Stimulated activated CD8-positive, alpha-beta memory T cell treated with anti-CD3 and anti-CD28 coated beads, Interleukin-15, amount 100 ng/mL, for 1 hour (primary cell): Measurements from ENCODE around the gene KCNA3.
A peak's percentile ranks its signal among the peaks of the same experiment; 100 is the strongest.

Source experiments
- DNase-seq: peaks from one replicate; pipeline ENCODE4 v3.0.0-alpha.2; 2020; ENCODE audit warnings: low read depth

Gene KCNA3

DNA sequence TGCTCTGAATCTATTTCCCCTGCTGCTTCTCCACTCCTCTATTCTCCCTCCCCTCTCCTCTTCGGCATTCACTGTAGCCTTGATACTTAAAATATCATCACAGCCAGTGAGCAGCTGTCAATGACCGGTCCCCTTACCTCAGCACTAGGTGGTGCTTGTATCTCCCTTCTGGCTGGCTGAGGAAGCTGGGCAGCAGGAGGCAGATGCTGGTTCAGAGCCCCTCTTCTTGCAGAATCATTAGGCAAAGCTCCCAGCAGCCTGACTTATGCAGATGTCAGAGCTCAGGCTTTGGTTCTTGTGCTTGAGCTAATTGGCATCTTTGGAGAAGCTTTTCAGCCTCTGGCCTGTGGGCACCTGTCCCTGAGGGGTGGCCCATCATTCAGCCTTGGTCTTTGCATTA lies 36.7 kb downstream of the KCNA3 start:
- no peak for DNase-seq

DNA sequence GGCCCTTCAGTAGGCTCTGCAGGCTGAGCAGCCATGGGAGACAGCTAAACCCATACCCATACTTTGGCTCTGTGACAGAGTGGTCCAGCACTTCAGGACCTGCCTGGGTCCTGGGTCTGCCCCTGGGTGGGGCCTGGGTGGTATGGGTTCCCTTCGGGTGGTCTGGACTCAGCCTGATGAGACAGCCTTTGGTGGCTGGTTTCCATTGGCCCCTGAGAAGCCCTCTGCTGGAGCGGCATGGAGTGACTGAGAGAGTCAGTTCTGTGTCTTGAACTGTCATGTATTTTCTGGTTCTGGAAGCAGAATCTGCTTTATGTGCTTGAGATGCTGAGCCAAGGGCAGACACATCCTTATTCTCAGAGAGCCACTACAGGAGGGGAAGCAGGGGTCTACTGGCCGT lies 37.3 kb downstream of the KCNA3 start:
- no peak for DNase-seq

DNA sequence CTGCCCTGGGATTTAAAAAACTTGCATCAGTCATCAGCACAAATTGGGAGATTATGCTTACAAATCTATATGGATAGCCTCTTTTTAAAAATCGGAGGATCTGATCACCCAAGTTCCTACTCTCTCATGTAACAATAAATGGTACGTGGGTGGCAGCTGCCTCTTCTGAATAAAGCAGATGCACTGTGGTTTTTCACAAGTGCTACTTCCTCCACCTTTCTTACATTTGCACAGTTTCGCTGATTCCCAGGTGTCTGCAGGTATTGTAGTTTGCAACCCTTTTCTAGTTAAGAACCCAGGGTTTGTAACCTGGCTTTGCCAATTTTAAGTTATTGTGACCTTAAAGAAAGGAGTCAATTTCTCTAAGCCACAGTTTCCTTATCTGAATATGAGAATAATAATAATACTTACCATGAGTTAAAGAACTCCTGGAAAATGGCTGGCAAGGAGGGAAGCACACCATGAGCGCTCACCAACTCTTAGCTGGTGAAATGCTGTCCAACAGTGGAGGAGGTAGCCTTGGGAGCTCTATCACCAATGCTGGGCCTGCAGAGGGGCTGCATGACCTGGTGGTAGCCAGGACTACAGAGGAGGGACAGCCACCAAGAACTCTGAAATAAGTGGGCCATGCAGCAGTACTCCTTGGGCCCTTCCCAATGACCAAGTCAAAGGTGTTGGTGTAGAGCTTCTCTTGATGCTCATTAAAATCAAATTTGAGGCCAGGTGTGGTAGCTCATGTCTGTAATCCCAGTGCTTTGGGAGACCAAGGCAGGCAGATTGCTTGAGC lies 38.4 kb downstream of the KCNA3 start:
- DNase-seq, result no peak

DNA sequence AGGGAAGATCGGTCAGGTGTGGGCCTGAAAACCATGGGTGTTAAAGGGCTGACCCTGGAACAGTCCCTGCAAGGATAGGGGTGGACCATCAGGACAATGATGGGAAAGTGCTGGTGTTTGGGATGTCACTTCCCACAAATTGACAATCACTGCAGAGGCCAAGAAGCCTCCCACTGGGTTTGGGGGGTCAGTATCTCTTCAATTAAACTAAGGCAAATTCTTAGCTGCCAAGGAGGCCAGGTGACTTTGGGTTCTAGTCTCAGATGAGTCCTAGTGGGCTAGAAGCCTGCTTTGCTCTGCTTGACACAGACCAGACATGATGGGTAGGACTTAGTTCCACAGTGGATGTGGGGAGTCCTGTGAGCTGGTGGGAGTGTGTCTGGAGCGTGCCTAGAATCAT lies 39.3 kb downstream of the KCNA3 start:
- no peak for DNase-seq

DNA sequence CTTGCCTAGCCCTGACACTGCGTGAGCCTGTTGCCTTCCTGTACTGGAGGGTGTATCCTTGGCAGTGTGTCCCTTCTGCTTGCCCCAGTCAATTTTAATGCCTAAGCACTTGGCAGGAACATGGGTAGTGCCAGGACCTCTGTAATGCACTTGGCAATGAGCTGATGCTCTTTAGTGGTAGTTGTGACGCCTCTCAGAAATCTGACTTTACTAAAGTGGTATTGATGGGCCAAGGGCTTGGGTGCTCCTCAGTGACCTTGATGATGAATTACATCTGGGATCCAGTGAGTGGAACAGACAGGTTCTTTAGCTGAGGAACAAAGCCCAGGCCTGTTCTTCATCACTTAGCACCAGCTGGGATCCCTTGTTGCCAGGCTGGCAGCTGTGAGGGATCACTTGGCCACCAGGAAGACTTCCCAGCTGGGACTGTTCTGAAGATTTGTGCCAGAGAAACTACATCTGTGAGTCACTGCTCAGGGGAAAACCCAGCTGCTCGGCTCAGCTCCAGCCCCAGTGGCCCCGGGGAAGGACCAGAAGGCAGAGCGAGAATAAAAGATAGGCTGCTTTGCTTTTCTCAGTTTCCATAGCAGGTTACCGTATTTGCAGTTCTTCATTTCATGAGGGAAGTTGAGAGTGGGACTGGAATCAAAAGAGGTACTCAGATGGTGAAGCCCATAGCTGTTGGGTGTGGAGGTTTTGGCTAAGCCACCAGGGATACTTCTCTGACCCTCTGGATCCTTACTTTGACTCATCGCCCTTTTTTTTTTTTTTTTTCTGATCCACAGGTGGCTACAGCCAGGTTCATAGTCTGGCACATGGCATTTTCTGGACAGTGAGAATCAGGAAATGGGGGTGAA lies 40.1 kb downstream of the KCNA3 start:
- DNase-seq, result peak; percentile 30

DNA sequence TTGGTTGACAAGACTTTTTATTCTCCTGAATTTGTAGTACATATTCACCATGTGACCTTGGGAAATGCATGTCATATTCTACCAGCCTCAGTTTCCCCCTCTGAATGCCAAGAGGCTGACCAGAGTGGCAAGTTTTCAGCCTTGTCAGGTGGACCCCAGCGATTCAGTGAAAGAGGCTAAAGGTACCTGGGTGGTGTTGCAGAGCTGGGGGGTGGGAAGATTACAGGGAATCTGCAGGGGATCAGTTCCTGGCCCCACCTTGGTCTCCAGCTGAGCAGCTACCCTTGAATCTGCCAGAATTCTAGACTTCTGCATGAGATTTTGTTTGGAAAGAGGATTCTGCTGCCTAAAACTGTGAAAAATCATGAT lies 40.7 kb downstream of the KCNA3 start:
- no peak for DNase-seq

DNA sequence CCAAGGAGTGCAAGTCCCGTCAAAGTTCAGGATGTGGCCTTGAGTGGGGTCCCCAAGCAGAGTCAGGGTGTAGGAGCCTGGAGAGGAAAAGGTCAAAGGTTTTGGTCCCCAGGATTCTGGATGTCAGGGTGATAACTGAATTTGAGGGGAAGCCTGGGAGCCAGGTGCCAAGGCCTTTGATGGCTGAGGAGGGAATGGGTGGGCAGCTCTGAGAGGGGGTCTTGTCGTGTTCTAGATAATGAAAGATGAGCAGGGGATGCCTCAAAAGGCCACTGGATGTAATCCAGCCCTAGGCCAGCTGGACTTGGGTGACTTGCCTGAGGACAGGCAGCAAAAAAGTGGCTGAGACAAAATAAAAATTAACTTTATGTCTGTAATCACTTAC lies 41.1 kb downstream of the KCNA3 start:
- DNase-seq, result no peak

DNA sequence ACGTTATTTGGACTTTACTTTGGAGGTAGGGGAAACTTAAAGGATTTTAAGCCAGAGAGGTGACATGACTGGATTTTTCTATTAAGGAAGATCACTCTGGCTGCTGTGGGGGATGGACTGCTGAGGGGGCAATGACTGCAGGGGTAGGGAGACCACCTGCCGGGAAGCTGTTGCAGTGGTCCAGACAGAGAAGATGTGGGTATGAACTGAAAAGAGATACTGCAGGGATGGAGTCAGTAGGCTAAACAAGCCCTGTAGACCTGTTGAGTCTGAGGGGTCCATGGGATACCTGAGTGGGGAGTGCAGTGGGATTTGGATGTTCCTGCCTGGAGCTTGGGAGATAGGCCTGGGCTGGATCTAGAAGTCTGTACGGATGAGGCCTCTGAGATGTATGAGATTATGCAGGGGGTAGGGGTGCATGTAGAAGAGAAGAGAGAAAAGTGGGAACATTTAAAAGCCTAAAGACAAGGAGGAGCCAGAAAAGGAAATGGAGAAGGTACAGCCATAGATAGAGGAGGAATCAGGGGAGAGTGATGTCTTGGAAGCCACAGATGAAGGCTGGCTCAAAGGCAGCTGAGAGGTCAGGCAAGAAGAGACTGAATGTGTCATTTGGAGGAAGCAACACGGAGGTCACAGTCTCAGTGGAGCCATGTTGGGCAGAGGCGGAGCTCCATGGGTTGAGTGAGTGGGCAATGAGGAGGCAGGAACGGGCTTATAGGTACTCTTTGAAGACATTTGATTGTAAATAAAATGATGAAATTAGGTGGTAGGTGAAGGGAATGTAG lies 42.7 kb downstream of the KCNA3 start:
- DNase-seq, result no peak

DNA sequence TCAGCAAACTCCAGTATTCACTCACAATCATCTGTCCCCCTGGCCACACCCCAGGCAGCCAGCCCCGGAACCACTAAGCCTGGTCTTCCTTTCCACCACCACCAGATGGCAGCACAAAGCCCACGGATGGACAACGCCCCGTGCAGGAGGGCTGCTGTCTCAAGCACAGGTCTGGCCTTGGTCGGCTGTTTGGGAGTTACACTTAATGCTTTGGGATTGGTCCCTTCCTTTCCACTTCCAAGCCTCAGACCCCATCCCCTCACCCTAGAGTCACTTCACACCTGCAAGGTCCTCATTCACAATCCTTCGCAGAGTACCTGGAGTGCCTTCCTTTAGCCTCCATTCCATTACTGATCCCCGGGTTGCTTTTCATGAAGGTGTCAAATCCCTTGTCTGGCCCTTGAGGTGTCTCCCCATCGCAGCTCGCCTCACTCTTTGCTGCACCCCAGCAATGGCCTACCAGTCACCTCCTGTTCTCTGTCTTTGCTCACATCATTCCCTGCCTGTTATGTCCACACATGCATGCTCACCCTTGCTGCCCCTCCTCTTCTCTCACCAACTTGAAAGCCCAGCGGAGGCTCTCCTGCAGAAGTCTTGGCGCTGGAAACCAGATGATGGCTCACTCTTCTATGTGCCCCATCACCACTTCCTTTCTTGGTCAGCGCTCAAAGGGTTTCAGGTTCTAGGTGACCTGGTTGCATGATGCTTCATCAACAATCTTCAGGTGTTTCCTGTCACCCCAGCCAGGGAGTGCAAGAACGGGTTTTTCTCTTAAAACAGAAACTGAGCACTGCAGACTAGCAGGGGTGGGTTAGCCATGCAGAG lies 43.7 kb downstream of the KCNA3 start:
- DNase-seq, result peak; percentile 72

DNA sequence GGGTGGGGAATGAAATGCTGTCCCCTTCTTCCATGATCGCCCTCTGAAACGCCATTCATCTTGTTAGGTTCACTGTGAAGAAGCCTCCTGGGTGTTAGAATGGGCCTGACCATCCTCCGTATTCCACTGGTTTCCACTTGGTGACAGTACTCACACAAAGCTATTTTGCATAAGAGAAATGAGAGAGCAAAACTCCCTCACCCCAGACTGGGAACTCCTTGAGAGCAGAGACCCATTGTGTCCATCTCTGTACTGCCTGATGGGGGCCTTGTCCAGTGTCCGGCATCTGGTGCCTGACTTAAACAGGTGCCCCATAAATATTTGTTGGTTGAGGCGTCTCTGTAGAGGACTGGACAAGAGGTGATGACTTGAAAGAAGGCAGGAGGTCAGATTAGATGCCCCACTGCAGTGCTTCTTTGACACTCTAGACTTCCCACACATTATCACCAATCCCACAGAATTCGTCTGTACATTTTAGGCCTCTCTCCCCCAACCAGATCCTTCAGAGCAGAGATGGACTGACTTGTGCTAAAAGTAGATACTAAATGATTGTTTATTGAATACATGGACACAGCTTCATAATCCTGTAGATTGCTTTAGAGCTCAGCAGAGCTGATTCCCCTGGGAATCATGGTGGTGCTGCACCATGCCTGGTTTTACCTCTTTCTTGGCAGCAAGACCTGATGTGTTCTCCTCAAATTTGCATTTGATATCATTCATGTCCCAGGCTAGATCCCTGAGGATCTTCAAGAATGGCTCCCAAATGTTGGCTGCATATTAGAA lies 46.2 kb downstream of the KCNA3 start:
- DNase-seq, result no peak

DNA sequence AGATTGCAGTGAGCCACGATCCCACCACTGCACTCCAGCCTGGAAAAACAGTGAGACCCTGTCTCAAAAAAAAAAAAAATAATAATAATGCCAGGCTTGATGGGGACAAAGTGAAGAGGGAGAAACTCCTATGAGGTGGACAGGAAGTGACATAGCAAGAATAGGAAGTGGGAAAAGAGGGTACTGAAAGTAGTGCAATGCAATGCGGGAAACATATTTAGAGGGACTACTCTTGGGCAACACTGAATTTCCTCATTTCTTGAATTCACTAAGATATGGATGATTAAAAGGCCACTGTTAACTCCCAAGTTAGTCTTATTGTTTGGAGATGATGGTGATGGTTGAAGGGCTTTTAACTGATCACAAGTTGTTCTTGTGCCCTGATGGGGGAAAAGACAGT lies 47.0 kb downstream of the KCNA3 start:
- no peak for DNase-seq

DNA sequence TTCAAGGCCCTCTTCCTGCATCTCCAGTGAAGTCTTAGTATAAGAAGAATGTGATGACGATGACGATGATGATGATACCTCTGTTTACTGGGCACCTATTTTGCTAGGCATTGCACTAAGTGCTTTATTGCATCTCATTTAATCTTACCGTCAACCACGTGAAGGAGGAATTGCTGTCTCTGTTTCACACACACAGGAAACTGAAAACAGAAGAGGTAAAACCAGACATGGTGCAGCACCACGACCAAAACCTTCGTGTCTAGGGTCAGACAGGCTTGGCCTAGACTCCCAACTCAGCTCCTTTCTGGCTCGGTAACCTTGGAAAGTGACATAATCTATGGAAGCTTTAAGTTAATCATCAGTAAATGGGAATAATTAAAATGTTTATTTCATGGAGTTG lies 47.9 kb downstream of the KCNA3 start:
- DNase-seq, result no peak
